Fibroblast of skin of left quadriceps (primary cell): ENCODE measurements around the gene KCNH1.

ENCODE experiments used
- DNase-seq, 2 experiments: peaks; one replicate each; pipeline ENCODE4 v3.0.0-alpha.2; 2013; ENCODE audit warnings: low read depth in 2 of 2

Gene KCNH1

DNA sequence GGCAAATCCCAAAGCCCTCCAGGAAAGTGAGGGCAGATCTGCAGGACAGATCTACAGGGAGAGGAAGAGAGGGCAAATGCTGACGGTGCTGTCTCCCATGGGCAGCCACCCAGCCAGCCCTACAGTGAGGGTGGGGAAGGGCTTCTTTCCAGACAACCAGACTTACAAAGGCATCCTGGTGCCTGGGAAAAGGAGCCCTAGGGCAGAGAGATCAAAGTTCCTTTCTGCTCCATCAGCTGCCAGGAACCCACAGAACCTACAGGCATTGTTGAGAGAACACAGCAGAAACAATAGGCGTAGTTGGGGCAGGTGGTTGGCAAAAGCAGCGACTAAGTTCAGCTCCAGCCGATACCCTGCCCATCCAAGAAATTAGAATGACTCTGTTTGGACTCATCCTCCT lies 332.4 kb downstream of the KCNH1 start:
- no peak for DNase-seq

DNA sequence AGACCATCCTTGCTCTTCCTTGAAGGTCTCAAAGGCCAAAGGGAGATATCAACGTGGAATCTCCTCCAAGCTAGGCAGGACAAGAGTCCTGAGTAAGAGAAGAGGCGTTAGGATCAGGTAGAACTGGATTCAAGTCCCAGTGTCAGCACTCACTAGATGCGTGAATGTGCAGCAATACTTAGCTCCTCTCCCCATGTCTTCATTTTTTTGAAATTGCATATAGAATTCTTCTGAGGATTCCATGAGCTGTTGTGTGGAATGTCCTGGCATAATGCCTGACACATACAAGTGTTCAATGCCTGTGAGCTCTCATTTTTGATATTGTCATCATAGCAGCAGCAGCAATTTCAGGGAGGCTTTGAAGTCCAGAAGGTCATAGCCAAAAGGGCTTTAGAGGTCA lies 333.2 kb downstream of the KCNH1 start:
- peak in 1 of 2 experiments; percentile 9 for DNase-seq

DNA sequence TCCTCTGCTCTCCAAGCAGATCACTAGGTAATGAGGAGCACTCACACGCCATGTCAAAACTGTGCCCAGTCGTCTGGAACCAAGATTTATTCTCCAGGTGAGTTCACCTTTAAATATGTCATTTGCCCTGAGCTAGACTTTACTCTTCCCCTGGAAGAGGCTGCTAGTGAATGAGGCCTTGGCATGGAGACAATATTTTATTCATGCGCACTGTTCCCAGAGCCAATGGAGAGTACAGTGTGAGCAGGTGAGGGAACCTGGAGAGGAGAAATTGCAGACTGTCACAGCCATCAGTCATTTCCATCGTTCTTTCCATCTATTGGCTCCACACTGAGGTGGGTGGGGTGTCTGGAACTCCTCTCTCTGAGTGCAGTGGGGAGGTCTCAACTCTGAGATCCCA lies 333.6 kb downstream of the KCNH1 start:
- no peak for DNase-seq

DNA sequence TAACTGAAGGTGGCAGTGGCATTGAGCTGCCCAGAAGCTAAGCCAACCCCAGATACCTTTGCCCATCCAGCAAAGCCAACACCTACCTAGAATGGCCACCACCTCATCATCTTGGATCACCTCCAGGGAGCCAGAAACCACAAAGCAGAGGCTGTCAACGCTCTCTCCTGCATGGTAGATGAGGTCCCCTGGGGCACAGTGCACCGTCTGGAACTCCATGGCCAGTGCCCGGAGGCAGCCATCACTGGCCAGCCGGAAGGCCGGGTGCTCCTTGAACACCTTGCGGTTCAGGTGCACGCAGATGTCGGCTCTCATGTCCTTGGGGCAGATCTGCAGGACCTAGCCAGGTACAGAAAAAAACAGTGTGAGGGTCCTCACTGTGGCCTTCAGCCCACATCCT lies 336.5 kb downstream of the KCNH1 start:
- DNase-seq: no peak

- no peak for DNase-seq
Measured at GRCh38 chr1:210796421-210796820, 337.5 kb downstream of the KCNH1 start.

DNA sequence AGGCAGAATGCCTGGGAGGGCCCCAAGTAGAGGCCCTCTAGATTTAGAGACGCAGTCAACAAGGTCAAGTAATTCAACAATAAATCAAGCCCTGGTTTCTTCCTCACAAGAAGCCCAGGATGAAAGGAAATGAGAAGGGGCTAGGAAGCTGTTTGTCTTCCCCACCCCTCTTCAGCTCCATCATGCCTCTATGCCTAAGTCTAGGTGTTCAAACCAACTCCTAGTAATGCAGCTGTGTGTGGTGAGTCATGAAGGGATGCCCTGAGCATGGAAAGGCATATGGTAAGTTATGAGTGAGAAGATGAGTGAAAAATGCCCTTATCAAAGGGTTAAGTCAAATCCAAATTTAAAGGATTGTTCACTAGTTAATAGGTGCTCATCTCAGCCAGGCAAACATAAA lies 339.5 kb downstream of the KCNH1 start:
- DNase-seq: no peak

GRCh38 chr1:210792250-210793102 lies 341.5 kb downstream of the KCNH1 start:
- DNase-seq: peak; percentile 55 to 56

GRCh38 chr1:210790196-210790595 lies 343.8 kb downstream of the KCNH1 start:
- DNase-seq: no peak

- DNase-seq: no peak
Measured at GRCh38 chr1:210787800-210788199, 346.1 kb downstream of the KCNH1 start.

DNA sequence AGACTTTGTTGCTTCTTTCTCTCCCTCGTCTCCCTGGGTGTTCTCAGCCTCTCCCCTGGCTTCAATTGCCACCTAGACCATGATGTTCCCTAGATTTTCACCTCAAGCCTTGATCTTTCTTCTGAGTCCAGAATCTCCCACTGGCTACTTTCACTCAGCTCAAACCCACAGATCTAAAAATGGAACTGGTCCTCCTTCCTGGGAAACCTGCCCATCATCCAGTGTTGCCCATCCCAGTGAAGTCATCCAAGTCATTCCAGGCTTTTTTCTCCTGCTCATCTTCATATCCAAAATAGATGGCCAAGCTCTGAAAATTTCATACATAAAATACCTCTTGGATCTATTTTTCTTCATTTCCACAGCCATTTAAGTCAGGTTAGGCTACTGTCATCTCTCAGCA lies 347.4 kb downstream of the KCNH1 start:
- DNase-seq: no peak

DNA sequence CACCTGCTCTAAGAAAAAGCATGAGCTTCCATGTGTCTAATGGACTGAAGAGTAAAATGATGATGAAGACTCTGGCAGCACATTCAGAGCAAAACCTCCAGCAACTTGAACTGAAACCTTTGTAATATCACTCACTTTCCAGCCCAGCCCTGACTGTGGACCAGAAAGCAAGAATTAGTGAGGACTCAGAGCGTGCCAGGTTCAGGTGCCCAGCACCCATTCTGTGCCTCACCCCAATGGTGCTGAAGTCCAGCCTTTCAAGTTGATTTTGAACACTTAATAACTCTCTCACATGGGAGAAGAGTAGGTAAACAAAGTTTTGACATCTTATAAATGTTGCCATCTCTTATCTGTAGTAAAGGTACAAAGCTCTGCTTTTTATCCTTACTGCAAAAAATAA lies 350.0 kb downstream of the KCNH1 start:
- no peak for DNase-seq

DNA sequence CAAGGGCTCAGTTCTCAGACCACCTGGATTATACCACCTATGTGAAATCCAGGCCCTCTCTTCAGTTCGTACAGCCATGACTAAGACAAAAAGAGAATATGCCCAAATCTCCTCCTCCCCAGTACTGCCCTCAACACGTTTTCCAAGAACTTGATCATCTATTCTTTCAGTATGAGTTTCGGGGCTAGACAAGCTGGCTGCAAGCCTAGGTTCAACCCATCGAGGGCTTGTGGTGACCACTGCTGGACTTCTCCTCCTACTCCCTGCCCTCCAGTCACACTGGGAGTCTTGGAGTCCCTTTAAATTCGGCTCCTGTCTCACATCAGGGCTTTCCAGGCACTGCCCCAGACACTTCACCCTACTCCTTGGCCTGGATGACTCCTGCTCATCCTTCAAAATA lies 352.3 kb downstream of the KCNH1 start:
- no peak for DNase-seq

DNA sequence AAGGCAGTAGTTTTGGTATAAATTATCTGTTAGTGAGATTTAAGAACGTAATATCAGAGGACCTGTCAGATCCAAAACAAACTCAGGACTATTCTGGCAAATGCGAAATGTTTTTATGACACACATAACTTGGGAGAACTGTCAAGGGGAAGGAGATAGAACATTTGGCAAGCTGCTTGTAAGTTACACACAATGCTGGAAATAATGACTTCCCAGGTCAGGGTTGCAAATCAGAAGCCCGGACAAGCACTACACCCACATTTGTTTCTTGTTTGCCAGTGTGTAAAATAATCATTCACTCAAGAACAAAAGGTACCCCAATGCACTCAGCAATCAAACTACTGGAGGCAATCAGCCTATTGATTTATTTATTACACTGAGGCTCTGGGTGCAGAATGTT lies 354.7 kb downstream of the KCNH1 start:
- no peak for DNase-seq

DNA sequence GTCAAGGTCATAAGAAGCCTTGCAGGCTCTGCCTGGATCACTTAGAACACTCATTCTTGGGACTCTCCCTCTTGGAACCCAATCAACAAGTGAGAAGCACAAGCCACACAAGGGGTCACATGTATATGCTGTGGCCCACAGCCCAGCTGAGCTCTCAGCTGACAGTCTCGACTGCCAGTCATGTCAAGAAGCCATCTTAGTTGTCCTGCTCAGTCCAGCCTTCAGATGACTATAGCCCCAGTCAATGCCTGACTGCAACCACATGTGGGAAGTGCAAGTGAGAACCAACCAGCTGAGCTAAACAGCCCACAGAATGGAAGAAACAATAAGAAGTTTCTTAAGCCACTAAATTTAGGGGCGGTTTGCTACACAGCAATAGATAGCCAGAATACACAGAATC lies 356.0 kb downstream of the KCNH1 start:
- no peak for DNase-seq

DNA sequence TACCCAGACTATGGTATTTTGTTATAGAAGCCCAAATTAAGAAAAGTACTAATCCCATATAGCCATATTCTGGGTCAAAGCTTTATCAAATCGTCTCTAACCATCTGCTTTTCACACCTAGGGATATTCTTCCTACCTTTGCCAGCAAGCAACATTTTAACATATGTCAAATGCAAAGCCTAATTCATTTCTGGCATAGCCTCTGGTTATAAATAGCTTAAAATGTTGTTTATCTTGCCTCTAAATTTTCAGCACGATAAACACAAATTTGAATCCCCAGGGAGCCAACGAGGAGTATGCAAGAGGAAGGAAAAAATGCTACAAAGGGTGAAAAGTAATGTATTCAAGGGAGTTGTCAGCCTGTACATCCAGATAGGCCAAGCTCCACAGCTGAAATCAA lies 357.2 kb downstream of the KCNH1 start:
- DNase-seq: no peak

DNA sequence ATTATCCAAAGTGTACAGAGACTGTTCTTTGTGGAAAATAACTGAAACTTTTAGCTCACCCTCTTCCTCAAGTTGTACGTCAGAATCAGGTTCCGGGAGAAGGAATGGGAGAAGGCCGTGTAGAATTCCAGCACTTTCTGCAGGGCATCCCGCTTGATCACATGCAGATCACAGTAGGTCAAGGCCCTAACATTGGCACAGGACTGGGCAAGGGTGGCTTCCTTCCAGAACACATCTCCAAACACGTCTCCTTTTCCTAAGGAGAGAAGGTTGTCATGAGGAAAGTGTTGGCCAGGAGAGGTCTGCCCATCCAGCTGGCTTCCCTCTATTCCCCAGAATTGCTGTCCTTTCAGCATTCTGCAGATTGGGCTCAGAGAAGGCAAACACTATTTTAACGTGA lies 358.7 kb downstream of the KCNH1 start:
- DNase-seq: no peak

DNA sequence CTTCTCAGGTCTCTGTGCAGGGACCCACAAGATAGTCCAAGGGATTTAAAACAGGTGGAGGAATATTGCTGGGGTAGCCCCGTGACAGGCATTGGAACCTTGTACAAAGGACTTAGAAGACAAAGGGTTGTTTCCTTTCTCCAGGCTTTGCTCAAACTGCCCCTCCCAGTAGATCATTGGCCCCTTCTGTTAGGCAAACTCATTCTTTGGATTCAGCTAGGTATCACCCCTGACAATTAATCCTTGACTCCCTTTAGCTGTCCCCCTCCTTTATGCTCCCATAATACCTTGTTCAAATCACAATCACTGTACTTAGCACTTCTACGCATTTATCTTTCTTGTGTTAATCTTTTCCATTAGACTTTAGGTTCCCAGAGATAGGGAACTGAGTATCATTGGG lies 360.5 kb downstream of the KCNH1 start:
- DNase-seq: no peak

GRCh38 chr1:210771131-210771530 lies 362.8 kb downstream of the KCNH1 start:
- DNase-seq: no peak

DNA sequence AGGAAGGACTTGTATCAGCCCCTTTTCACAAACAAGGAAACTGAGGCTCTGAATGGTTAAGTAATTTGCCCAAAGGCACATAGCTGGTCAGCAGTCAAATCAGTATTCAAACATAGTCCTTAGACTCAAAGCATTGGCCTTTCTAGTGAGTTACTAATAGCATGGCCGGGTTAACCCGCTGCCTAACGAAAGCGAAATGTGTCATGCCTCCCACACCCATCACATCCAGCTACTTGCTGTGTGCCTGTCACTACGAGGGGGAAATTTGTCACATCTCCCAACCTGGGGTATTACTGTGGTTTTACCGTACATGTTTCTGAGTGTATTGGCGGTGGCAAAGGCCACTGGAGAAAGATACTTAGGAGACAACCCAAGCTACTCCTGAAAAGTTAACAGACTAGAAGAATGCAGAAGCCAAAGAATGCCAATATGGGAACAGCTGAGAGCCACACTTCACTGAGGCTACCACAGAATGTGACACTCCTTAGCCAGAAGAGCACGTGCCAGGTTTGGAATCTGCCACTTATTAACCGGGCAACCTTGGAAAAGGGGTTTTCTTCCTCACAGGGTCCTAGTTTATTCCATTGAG lies 363.5 kb downstream of the KCNH1 start:
- no peak for DNase-seq

- no peak for DNase-seq
Measured at GRCh38 chr1:210769473-210769872, 364.5 kb downstream of the KCNH1 start.

GRCh38 chr1:210764536-210764935 lies 369.4 kb downstream of the KCNH1 start:
- no peak for DNase-seq

GRCh38 chr1:210758761-210759160 lies 375.2 kb downstream of the KCNH1 start:
- DNase-seq: no peak

- DNase-seq: no peak
Measured at GRCh38 chr1:210758261-210758660, 375.7 kb downstream of the KCNH1 start.

GRCh38 chr1:210757677-210758076 lies 376.3 kb downstream of the KCNH1 start:
- DNase-seq: no peak
